ENCODE measurements around the gene RRP1. TPM values are rescaled to one million over a fixed set of nuclear protein-coding genes. Genes with fewer than 3 reads are reported as not detected.
A peak's percentile ranks its signal among the peaks of the same experiment; 100 is the strongest.

Gene RRP1
- total and polyA plus RNA-seq, 9 of the 15 experiments (the other 6 are each of a cell fraction or from before 2014, with no cell fraction given), result 0.89 to 105 (median 51.6) TPM

- TF ChIP-seq ZHX1 (conservative IDR thresholded peaks at IDR 0.05; ENCODE audit: low read length) (0 out of 2 replicates have a peak, but pooled peaks have one; percentile 26), GTF3C2 (IDR thresholded peaks at IDR 0.05; ENCODE audit: borderline replicate concordance, extremely low read depth, insufficient read length) (no peak), NR0B1 (IDR thresholded peaks at IDR 0.05; ENCODE audit: partially characterized antibody) (no peak), AFF4 (CRISPR knock-in tag; IDR thresholded peaks at IDR 0.05) (no peak), GTF2A2 (tag; IDR thresholded peaks at IDR 0.05) (no peak), NUFIP1 (IDR thresholded peaks at IDR 0.05; ENCODE audit: partially characterized antibody) (no peak), KDM2B (CRISPR knock-in tag; IDR thresholded peaks at IDR 0.05) (no peak)
Measured at GRCh38 chr21:43810505-43811261, 21.3 kb downstream of the RRP1 start (continued).

Measured in K562 (cell line).